GM12892 (cell line): ENCODE results near the gene KCTD17.

ENCODE experiments used
- POLR2A ChIP-seq: IDR thresholded peaks from 2 replicates; pipeline ENCODE4 v1.6.1; 2011; ENCODE audit warnings: low read depth, low read length, control low read depth
- POLR2AphosphoS5 ChIP-seq: IDR thresholded peaks from 2 replicates; pipeline ENCODE4 v1.6.1; 2011; ENCODE audit warnings: low read depth, low read length, control low read depth

GRCh38 chr22:37072673-37073072, 21.1 kb downstream of the KCTD17 start:
- TF ChIP-seq POLR2AphosphoS5 (no peak), POLR2A (no peak)
